Lower lobe of right lung (tissue), 2 donors: ENCODE measurements around the gene DLGAP1. TPM values are rescaled to one million over a fixed set of nuclear protein-coding genes. Genes with fewer than 3 reads are reported as not detected.
A peak's percentile ranks its signal among the peaks of the same experiment; 100 is the strongest.

Experiments
- ATAC-seq, 2 donors: fragments of 200-7000 bp; cut with Tn5 transposase; one replicate each; pipeline ENCODE4 v1.9.1; 2020 to 2022; ENCODE audit warnings: mild to moderate bottlenecking in 2 of 2, moderate library complexity in 2 of 2
- DNase-seq: peaks from one replicate; pipeline ENCODE4 v3.0.0-alpha.2; 2020
- H3K27ac ChIP-seq: fragments of 200-600 bp; one replicate; pipeline ENCODE4 v1.8.0; 2022
- H3K27me3 ChIP-seq: fragments of 200-600 bp; one replicate; pipeline ENCODE4 v1.8.0; 2022; ENCODE audit warnings: low read depth
- H3K36me3 ChIP-seq: fragments of 200-600 bp; one replicate; pipeline ENCODE4 v1.8.0; 2022; ENCODE audit warnings: mild to moderate bottlenecking
- H3K4me1 ChIP-seq: fragments of 200-600 bp; one replicate; pipeline ENCODE4 v1.8.0; 2022
- H3K4me3 ChIP-seq: fragments of 200-600 bp; one replicate; pipeline ENCODE4 v1.8.0; 2022; ENCODE audit warnings: mild to moderate bottlenecking
- H3K9me3 ChIP-seq: fragments of 200-600 bp; one replicate; pipeline ENCODE4 v1.8.0; 2022
- CTCF ChIP-seq: fragments of 200-600 bp; IDR thresholded peaks from one replicate; pipeline ENCODE4 v1.8.0; 2022; ENCODE audit warnings: antibody characterized with exemption, mild to moderate bottlenecking
- intact Hi-C: fragments of 100-400 bp; cut with DNase I; formaldehyde crosslinking; loops from one replicate; pipeline ENCODE4 v1.11.0; 2022
- total RNA-seq: library from RNA; stranded (reverse); fragmentation: NEBNext Ultra II Directional; extraction: Animal tissue kit (Norgen Biotek cat#: 25700); gene quantifications from one replicate; pipeline ENCODE4 v1.2.1, GENCODE V29; 2021
- donor health status: DM: no; HTN: yes; CAD: no; lungs with severe emphysema.

The DLGAP1 gene
- total RNA-seq, 1 donor from 2014 or later, result 3.8 TPM

GRCh38 chr18:3456686-3457069 is 998.4 kb downstream of the DLGAP1 start:
- TF ChIP-seq CTCF, result no peak
- no peak for DNase-seq
- Histone ChIP-seq H3K27me3 (no peaks in the 10 kb centered on the region), H3K36me3 (peaks cover 32% of the 10 kb centered on the region), H3K4me1 (peaks cover 55% of the 10 kb centered on the region), H3K9me3 (no peaks in the 10 kb centered on the region), H3K27ac (peak overlapping the region; percentile 99), H3K4me3 (no peak overlapping the region)
- ATAC-seq, result peak; percentile 6 to 58
- intact Hi-C loops, result loop anchor here (10.0 kb wide), 2 partner anchors 128 to 172 kb away; no protein-coding TSS in a partner anchor

GRCh38 chr18:3455907-3456685 is 999.0 kb downstream of the DLGAP1 start:
- peaks cover 32% of the 10 kb centered on the region for H3K36me3 ChIP-seq
- H3K27ac ChIP-seq, result peak overlapping the region; percentile 99
- peaks cover 55% of the 10 kb centered on the region for H3K4me1 ChIP-seq
- intact Hi-C loops, result loop anchor here (10.0 kb wide), 2 partner anchors 129 to 171 kb away; no protein-coding TSS in a partner anchor
- ATAC-seq (no peak), DNase-seq (no peak)
- H3K27me3 ChIP-seq, result no peaks in the 10 kb centered on the region
- no peak overlapping the region for H3K4me3 ChIP-seq
- TF ChIP-seq CTCF, result no peak
- H3K9me3 ChIP-seq, result no peaks in the 10 kb centered on the region

DNA sequence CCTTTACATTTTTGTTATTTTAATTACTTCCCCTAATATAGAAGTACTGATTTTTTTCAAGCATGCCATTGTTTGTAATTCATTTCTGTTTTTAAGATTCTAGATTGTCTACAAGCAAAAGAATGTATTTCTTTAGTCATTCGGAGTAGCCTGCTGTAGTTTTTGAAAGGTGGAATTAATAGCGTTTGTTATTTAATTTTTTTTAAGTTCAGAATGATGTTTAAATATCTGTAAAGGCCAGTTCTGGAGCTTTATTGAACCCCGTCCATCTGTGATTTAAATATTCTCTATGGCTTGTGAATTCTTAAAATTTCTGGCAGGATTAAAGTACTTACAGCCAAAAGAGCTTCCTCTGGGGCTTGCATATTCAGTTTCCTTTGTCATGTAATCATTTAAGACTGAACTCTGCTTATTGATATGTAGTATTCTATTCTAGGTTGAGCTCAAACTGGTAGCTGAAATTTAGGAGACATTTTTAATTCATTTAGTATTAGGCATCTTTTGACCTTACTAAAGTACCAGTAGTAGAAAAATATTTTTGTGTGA is 999.9 kb downstream of the DLGAP1 start:
- Histone ChIP-seq H3K27me3 (no peaks in the 10 kb centered on the region), H3K4me3 (no peak overlapping the region), H3K9me3 (no peaks in the 10 kb centered on the region), H3K27ac (peak overlapping the region; percentile 99), H3K36me3 (peaks cover 32% of the 10 kb centered on the region), H3K4me1 (peaks cover 55% of the 10 kb centered on the region)
- ATAC-seq, result no peak
- TF ChIP-seq CTCF, result no peak
- DNase-seq, result no peak
- intact Hi-C loops, result loop anchor here (10.0 kb wide), 2 partner anchors 130 to 170 kb away; no protein-coding TSS in a partner anchor

- TF ChIP-seq CTCF, result peak; percentile 56
- H3K4me1 ChIP-seq, result peaks cover 55% of the 10 kb centered on the region
- ATAC-seq (no peak), DNase-seq (no peak)
- peak overlapping the region; percentile 99 for H3K27ac ChIP-seq
- no peaks in the 10 kb centered on the region for H3K27me3 ChIP-seq
- H3K9me3 ChIP-seq, result no peaks in the 10 kb centered on the region
- H3K4me3 ChIP-seq, result peak overlapping the region; percentile 81
- peaks cover 32% of the 10 kb centered on the region for H3K36me3 ChIP-seq
- intact Hi-C loops, result loop anchor here (10.0 kb wide), 2 partner anchors 130 to 170 kb away; no protein-coding TSS in a partner anchor
Measured at GRCh38 chr18:3454365-3455089, 1000.6 kb downstream of the DLGAP1 start.

GRCh38 chr18:3453540-3454364 is 1001.4 kb downstream of the DLGAP1 start:
- H3K27ac ChIP-seq, result peak overlapping the region; percentile 99
- no peaks in the 10 kb centered on the region for H3K9me3 ChIP-seq
- no peak for ATAC-seq
- intact Hi-C loops, result loop anchor here (10.0 kb wide), 2 partner anchors 131 to 169 kb away; no protein-coding TSS in a partner anchor
- no peaks in the 10 kb centered on the region for H3K27me3 ChIP-seq
- H3K36me3 ChIP-seq, result peaks cover 28% of the 10 kb centered on the region
- peak overlapping the region; percentile 81 for H3K4me3 ChIP-seq
- no peak for TF ChIP-seq CTCF
- peak; percentile 51 for DNase-seq
- peaks cover 48% of the 10 kb centered on the region for H3K4me1 ChIP-seq
